Spleen (tissue), 11 donors: ENCODE results near the gene TADA2A. TPM values are rescaled to one million over a fixed set of nuclear protein-coding genes. Genes with fewer than 3 reads are reported as not detected.

Experiments
- DNase-seq: peaks from one replicate; pipeline ENCODE4 v3.0.0-alpha.2; 2020
- H3K27ac ChIP-seq, 8 donors: fragments of 200-600 bp; sonication (generic) in 7 of 8; 1 replicate in 4 of 8; 2 replicates in 4 of 8; pipeline versions ENCODE4 v1.5.0 to v1.8.0; 2016 to 2021; ENCODE audit warnings: inconsistent platforms in 4 of 8, mild to moderate bottlenecking in 4 of 8, moderate library complexity in 1 of 8
- H3K27me3 ChIP-seq, 7 donors: fragments of 200-600 bp; sonication (generic) in 6 of 7; replicated peaks in 1 of 7; 1 replicate in 4 of 7; 2 replicates in 3 of 7; pipeline versions ENCODE4 v1.5.0 to v1.8.0; 2016 to 2021; ENCODE audit warnings: inconsistent platforms in 3 of 7, mild to moderate bottlenecking in 1 of 7
- H3K36me3 ChIP-seq, 6 donors: fragments of 200-600 bp; sonication (generic) in 5 of 6; 1 replicate in 4 of 6; 2 replicates in 2 of 6; pipeline versions ENCODE4 v1.5.0 to v1.8.0; 2016 to 2021; ENCODE audit warnings: inconsistent platforms in 2 of 6
- H3K4me1 ChIP-seq, 6 donors: fragments of 200-600 bp; sonication (generic) in 5 of 6; 1 replicate in 3 of 6; 2 replicates in 3 of 6; pipeline versions ENCODE4 v1.5.0 to v1.8.0; 2016 to 2021; ENCODE audit warnings: inconsistent platforms in 3 of 6
- H3K4me3 ChIP-seq, 8 donors: fragments of 200-600 bp; sonication (generic) in 7 of 8; 1 replicate in 4 of 8; 2 replicates in 4 of 8; pipeline versions ENCODE4 v1.5.0 to v1.8.0; 2016 to 2021; ENCODE audit warnings: inconsistent platforms in 4 of 8, mild to moderate bottlenecking in 4 of 8, moderate library complexity in 2 of 8
- H3K9me3 ChIP-seq, 8 donors: fragments of 200-600 bp; sonication (generic) in 7 of 8; 1 replicate in 4 of 8; 2 replicates in 4 of 8; pipeline versions ENCODE4 v1.5.0 to v1.8.0; 2016 to 2021; ENCODE audit warnings: inconsistent platforms in 4 of 8
- POLR2A ChIP-seq, 3 donors: fragments of 450-650 bp; IDR thresholded peaks; one replicate each; pipeline ENCODE4 v1.5.1; 2017; ENCODE audit warnings: antibody characterized with exemption in 3 of 3, mild to moderate bottlenecking in 1 of 3
- POLR2AphosphoS5 ChIP-seq, 3 donors: sonication (generic); formaldehyde crosslinking; IDR thresholded peaks; one replicate each; pipeline ENCODE4 v1.5.1; 2017; ENCODE audit warnings: antibody characterized with exemption in 3 of 3
- WGBS, 5 donors: extraction: QIAGEN DNeasy Blood & Tissue Kit in 3 of 5; methylation state at CpG; one replicate each; pipeline versions ENCODE4 v1.1.5 to v1.1.7; 2013 to 2018; 5-methylcytosine and 5-hydroxymethylcytosine counted together
- intact Hi-C: fragments of 100-400 bp; cut with DNase I; formaldehyde crosslinking; loops from one replicate; pipeline ENCODE4 v1.15.0; 2023; ENCODE audit warnings: low total_unique reads
- polyA plus RNA-seq, 3 donors: library from polyadenylated mRNA; stranded (reverse); fragments of 200-250 nt; gene quantifications; one replicate each; pipeline ENCODE4 v1.2.1, GENCODE V29; 2013
- total RNA-seq, 7 donors: library from RNA; depleted of rRNA in 3 of 7; stranded (reverse); fragments of >200 nt in 3 of 7; fragmentation: NEBNext Ultra II Directional in 4 of 7; extraction: Animal tissue kit (Norgen Biotek cat#: 25700) in 4 of 7; gene quantifications; one replicate each; pipeline versions ENCODE4 v1.1.0 to v1.2.1, GENCODE V29; 2016 to 2021
- TF ChIP-seq, protein P1 (sequence below), 11 experiments: fragments of 200-600 bp in 7 of 11; fragments of 450-650 bp in 4 of 11; sonication (generic) in 4 of 11; IDR thresholded peaks in 8 of 11; conservative IDR thresholded peaks in 3 of 11; 1 replicate in 7 of 11; 2 replicates in 4 of 11; pipeline versions ENCODE4 v1.4.0 to v1.8.0; 2016 to 2021; ENCODE audit warnings: antibody characterized with exemption in 11 of 11, inconsistent platforms in 4 of 11, mild to moderate bottlenecking in 1 of 11
- donor health status: healthy with polysubstance abuse.
- donor health status: DM: no; HTN: no; CAD: no; lungs with moderate emphysema.
- donor health status: DM: no; HTN: no; CAD: no.
- donor health status: Bipolar disorder and iron deficiency.
- donor health status: healthy.
- donor health status: DM: no; HTN: no; CAD: no.
- donor health status: DM: yes; HTN: yes; CAD: no.

The TADA2A gene
- total and polyA plus RNA-seq, 10 donors, result 7.8 to 31.8 (median 20.6) TPM

DNA sequence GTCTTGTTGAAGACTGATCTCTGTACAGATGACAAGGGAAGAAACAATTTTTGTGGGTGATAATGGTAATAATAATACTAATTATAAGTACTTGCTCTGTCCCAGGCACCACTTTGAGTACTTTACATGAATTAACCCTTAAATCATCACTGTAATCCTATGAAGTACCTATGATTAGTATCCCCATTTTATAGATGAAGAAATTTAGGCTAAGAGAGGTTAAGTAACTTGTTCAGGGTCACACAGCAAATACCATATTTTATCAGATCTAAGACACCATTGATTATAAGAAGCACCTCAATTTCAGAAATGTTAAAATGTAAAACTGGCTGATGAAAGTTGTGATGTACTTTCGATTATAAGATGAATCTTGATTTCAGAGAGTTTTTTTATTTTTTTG lies 18.6 kb downstream of the TADA2A start:
- no peaks in the 10 kb centered on the region for H3K9me3 ChIP-seq
- no peak for DNase-seq
- H3K4me1 ChIP-seq, result no peaks in the 10 kb centered on the region
- WGBS, 5 donors, result 93 to 100% (median 94%) methylated on average over 1 of the region's 1 CpG
- intact Hi-C loops, result no loop called here
- no peak overlapping the region for H3K27ac ChIP-seq
- peaks cover 5 to 99% (median 65%) of the 10 kb centered on the region in 6 donors for H3K36me3 ChIP-seq
- no peak overlapping the region for H3K4me3 ChIP-seq
- no peaks in the 10 kb centered on the region for H3K27me3 ChIP-seq
- TF ChIP-seq, protein P1, sequence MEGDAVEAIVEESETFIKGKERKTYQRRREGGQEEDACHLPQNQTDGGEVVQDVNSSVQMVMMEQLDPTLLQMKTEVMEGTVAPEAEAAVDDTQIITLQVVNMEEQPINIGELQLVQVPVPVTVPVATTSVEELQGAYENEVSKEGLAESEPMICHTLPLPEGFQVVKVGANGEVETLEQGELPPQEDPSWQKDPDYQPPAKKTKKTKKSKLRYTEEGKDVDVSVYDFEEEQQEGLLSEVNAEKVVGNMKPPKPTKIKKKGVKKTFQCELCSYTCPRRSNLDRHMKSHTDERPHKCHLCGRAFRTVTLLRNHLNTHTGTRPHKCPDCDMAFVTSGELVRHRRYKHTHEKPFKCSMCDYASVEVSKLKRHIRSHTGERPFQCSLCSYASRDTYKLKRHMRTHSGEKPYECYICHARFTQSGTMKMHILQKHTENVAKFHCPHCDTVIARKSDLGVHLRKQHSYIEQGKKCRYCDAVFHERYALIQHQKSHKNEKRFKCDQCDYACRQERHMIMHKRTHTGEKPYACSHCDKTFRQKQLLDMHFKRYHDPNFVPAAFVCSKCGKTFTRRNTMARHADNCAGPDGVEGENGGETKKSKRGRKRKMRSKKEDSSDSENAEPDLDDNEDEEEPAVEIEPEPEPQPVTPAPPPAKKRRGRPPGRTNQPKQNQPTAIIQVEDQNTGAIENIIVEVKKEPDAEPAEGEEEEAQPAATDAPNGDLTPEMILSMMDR (IDR thresholded peaks at IDR 0.05 in 8 of 11, conservative IDR thresholded peaks at IDR 0.05 in 3 of 11), result no peak
- TF ChIP-seq POLR2A (IDR thresholded peaks at IDR 0.05) (no peak), POLR2AphosphoS5 (IDR thresholded peaks at IDR 0.05) (no peak)

DNA sequence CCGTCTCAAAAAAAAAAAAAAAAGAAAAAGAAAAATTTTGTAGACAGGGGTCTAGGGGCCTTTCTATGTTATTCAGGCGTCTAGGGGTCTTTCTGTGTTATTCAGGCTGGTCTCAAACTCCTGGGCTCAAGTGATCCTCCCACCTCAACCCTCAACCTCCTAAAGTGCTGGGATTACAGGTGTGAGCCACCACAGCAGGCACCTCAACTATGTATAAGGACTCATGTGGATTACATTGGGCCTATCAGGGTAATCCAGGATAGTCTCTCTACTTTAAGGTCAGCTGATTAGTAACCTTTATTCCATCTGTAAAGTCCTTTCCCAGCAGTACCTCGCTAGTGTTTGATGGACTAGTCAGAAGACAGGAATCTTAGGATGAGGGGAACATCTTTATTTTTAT lies 22.4 kb downstream of the TADA2A start:
- WGBS, 5 donors, result 90 to 100% (median 95%) methylated on average over 3 of the region's 3 CpGs
- H3K27me3 ChIP-seq, result no peaks in the 10 kb centered on the region
- H3K36me3 ChIP-seq, result peaks cover 5 to 98% (median 73%) of the 10 kb centered on the region in 6 donors
- no peak overlapping the region for H3K4me3 ChIP-seq
- no peaks in the 10 kb centered on the region for H3K9me3 ChIP-seq
- no peaks in the 10 kb centered on the region for H3K4me1 ChIP-seq
- intact Hi-C loops, result no loop called here
- DNase-seq, result no peak
- H3K27ac ChIP-seq, result no peak overlapping the region
- TF ChIP-seq, protein P1 (IDR thresholded peaks at IDR 0.05 in 8 of 11, conservative IDR thresholded peaks at IDR 0.05 in 3 of 11), result no peak
- no peak for TF ChIP-seq POLR2AphosphoS5 (IDR thresholded peaks at IDR 0.05)
- TF ChIP-seq POLR2A (IDR thresholded peaks at IDR 0.05), result no peak

DNA sequence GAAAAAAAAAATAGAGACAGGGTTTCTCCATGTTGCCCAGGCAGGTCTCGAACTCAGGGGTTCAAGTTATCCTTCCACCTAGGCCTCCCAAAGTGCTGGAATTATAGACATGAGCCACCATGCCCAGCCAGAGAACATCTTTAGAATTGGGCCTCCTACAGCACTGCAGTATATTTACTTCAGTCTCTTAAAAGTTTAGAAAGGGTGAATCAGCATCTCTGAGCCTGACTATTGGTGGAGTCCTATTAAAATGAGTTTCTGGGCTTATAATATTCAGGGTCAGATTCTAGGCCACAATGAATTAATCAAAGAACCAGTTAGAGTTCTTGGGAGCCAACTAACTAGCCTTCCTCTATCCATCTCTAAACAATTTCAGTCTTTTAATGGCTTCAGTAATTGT lies 22.8 kb downstream of the TADA2A start:
- TF ChIP-seq POLR2AphosphoS5 (IDR thresholded peaks at IDR 0.05), result no peak
- TF ChIP-seq, protein P1 (IDR thresholded peaks at IDR 0.05 in 8 of 11, conservative IDR thresholded peaks at IDR 0.05 in 3 of 11), result no peak
- no peak for TF ChIP-seq POLR2A (IDR thresholded peaks at IDR 0.05)
- peaks cover 5 to 98% (median 71%) of the 10 kb centered on the region in 6 donors for H3K36me3 ChIP-seq

DNA sequence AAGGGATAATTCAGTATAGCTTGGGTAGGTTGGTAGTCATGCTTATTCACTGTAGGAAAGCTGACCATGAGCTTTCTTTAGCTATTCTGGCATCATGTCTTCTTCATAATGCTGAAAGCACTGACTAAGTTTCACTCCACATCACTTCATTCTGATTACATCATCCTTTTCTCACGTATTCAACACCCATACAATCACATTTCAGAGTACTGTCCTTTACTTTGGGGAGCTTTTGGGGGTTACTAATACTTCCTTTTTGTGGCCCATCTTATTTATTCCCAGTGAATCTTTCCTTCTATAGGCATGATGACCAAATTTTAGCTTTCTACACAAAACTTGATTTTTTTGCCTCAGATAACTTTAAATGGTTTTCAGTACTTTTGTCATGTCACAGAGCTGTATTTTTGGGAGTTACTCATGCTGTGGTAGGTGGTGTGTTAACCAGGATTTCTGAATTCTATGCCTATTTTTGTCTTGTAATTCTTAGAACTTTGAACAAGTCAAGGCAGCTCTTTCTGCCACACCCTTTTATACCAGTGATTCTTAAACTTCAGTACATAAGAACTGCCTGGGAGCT lies 23.5 kb downstream of the TADA2A start:
- TF ChIP-seq POLR2AphosphoS5 (IDR thresholded peaks at IDR 0.05) (no peak), POLR2A (IDR thresholded peaks at IDR 0.05) (no peak)
- TF ChIP-seq, protein P1 (IDR thresholded peaks at IDR 0.05 in 8 of 11, conservative IDR thresholded peaks at IDR 0.05 in 3 of 11), result no peak
- H3K9me3 ChIP-seq, result no peaks in the 10 kb centered on the region
- peaks cover under 1 to 98% (median 67%) of the 10 kb centered on the region in 6 donors for H3K36me3 ChIP-seq
- 48 to 80% (median 58%) methylated on average over 1 of the region's 1 CpG for WGBS, 5 donors
- H3K27ac ChIP-seq, result no peak overlapping the region
- no peak for DNase-seq
- H3K27me3 ChIP-seq, result no peaks in the 10 kb centered on the region
- no peak overlapping the region for H3K4me3 ChIP-seq
- no peaks in the 10 kb centered on the region for H3K4me1 ChIP-seq
- intact Hi-C loops, result no loop called here

More for the DNA sequence above, 22.8 kb downstream of the TADA2A start:
- intact Hi-C loops, result no loop called here
- Histone ChIP-seq H3K4me1 (no peaks in the 10 kb centered on the region), H3K27ac (no peak overlapping the region), H3K9me3 (no peaks in the 10 kb centered on the region), H3K4me3 (no peak overlapping the region), H3K27me3 (no peaks in the 10 kb centered on the region)
- DNase-seq, result no peak
- WGBS, 5 donors, result 88 to 100% (median 100%) methylated on average over 1 of the region's 1 CpG
